CD4-positive, alpha-beta T cell (primary cell): ENCODE results near the gene ZRSR2. TPM values are rescaled to one million over a fixed set of nuclear protein-coding genes. Genes with fewer than 3 reads are reported as not detected.

Source experiments
- ATAC-seq: fragments of 200-7000 bp; cut with Tn5 transposase; one replicate; pipeline ENCODE4 v1.10.0; 2022; ENCODE audit warnings: mild to moderate bottlenecking; ENCODE audit not compliant: poor library complexity
- CTCF ChIA-PET: fragments of 350-600 bp; sonication (Branson Sonifier 250); formaldehyde crosslinking; loops from one replicate; lab custom pipeline; 2021; ENCODE audit warnings: antibody characterized with exemption, inconsistent platforms; lab: Charles Lee
- POLR2A ChIA-PET: fragments of 350-600 bp; sonication (Branson Sonifier 250); formaldehyde crosslinking; loops from one replicate; lab custom pipeline; 2021; ENCODE audit warnings: antibody characterized with exemption, inconsistent platforms; lab: Charles Lee
- DNase-seq, 14 experiments: peaks; one replicate each; pipeline ENCODE4 v3.0.0-alpha.2; 2013 to 2020; ENCODE audit warnings: mixed read lengths in 2 of 14
- H3K27ac ChIP-seq, 2 donors: one replicate each; pipeline versions ENCODE4 v1.5.1 to v1.7.0; 2013; ENCODE audit warnings: low read length in 2 of 2, low read depth in 1 of 2, mild to moderate bottlenecking in 1 of 2
- H3K27me3 ChIP-seq, 2 experiments: 1 replicate in 1 of 2; 2 replicates in 1 of 2; pipeline versions ENCODE4 v1.6.1 to v1.7.0; 2013; ENCODE audit warnings: low read length in 2 of 2, control low read depth in 1 of 2, mild to moderate bottlenecking in 1 of 2, moderate library complexity in 1 of 2; ENCODE audit not compliant: insufficient read depth in 2 of 2, control insufficient read depth in 1 of 2
- H3K36me3 ChIP-seq: one replicate; pipeline ENCODE4 v1.6.1; 2013; ENCODE audit warnings: low read length, control low read depth; ENCODE audit not compliant: insufficient read depth
- H3K4me1 ChIP-seq: one replicate; pipeline ENCODE4 v1.6.1; 2013; ENCODE audit warnings: low read length, control low read depth; ENCODE audit not compliant: insufficient read depth
- H3K4me3 ChIP-seq: one replicate; pipeline ENCODE4 v1.5.1; 2013; ENCODE audit warnings: mild to moderate bottlenecking, low read length, moderate library complexity
- H3K9me3 ChIP-seq, 2 experiments: 1 replicate in 1 of 2; 2 replicates in 1 of 2; pipeline versions ENCODE4 v1.6.1 to v1.7.0; 2013; ENCODE audit warnings: low read length in 2 of 2, mild to moderate bottlenecking in 2 of 2, control low read depth in 1 of 2, moderate library complexity in 1 of 2; ENCODE audit not compliant: control insufficient read depth in 1 of 2, insufficient read depth in 1 of 2
- H3K27ac Mint-ChIP-seq: one replicate; pipeline ENCODE4 v1.8.0; 2020; ENCODE audit warnings: mixed read lengths
- H3K27me3 Mint-ChIP-seq: one replicate; pipeline ENCODE4 v1.8.0; 2021; ENCODE audit warnings: mixed read lengths
- H3K36me3 Mint-ChIP-seq: one replicate; pipeline ENCODE4 v1.8.0; 2021; ENCODE audit warnings: low read depth, mixed read lengths
- H3K4me1 Mint-ChIP-seq: one replicate; pipeline ENCODE4 v1.8.0; 2021; ENCODE audit warnings: low read depth, mixed read lengths
- H3K4me3 Mint-ChIP-seq: one replicate; pipeline ENCODE4 v1.8.0; 2020; ENCODE audit warnings: mild to moderate bottlenecking, mixed read lengths
- H3K9me3 Mint-ChIP-seq: one replicate; pipeline ENCODE4 v1.8.0; 2020; ENCODE audit warnings: mixed read lengths
- intact Hi-C, 2 experiments: fragments of 100-400 bp; cut with DNase I in 1 of 2; cut with micrococcal nuclease in 1 of 2; formaldehyde crosslinking; loops; one replicate each; pipeline versions ENCODE4 v1.15.1 to v1.9.0; 2023 to 2025; cut with DNase I, micrococcal nuclease
- total RNA-seq, 174 experiments: library from RNA in 2 of 174; stranded (reverse) in 2 of 174; gene quantifications; one replicate each; pipeline ENCODE4 v1.2.3 and lab custom pipeline; 2021 to 2026
- TF ChIP-seq, protein P1 (sequence below): fragments of 200-600 bp; IDR thresholded peaks from one replicate; pipeline ENCODE4 v1.8.0; 2022; ENCODE audit warnings: antibody characterized with exemption, mild to moderate bottlenecking

ZRSR2 gene
- total RNA-seq, 2 experiments from 2014 or later: 18.4 to 21.1 TPM

DNA sequence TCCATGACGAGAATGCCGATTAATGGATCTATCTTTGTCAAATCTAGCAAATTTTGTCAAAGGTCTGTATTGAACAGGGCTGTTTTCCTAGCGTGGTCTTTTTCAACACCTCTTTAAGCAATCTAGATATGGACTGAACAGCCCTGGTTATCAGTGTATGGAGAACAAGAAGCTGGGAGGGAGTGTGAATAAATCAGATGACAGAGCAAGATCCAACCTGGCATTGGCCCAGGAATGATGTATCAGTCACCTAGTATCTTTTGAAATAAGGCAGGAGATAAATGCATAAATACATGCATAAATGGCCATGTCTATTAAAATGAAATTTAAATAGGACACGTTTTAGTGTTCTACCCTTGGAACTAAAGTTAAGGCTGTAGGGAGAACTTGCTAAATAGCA is 80.0 kb downstream of the ZRSR2 start:
- no peaks in the 10 kb centered on the region for H3K27me3 ChIP-seq
- Mint-ChIP-seq H3K27ac (no peak overlapping the region), H3K4me3 (no peak overlapping the region), H3K4me1 (no peaks in the 10 kb centered on the region), H3K27me3 (no peaks in the 10 kb centered on the region), H3K36me3 (no peaks in the 10 kb centered on the region), H3K9me3 (no peaks in the 10 kb centered on the region)
- ChIA-PET CTCF (no interaction called here), POLR2A (no interaction called here)
- intact Hi-C loops: no loop called here
- no peaks in the 10 kb centered on the region for H3K4me1 ChIP-seq
- TF ChIP-seq, protein P1, sequence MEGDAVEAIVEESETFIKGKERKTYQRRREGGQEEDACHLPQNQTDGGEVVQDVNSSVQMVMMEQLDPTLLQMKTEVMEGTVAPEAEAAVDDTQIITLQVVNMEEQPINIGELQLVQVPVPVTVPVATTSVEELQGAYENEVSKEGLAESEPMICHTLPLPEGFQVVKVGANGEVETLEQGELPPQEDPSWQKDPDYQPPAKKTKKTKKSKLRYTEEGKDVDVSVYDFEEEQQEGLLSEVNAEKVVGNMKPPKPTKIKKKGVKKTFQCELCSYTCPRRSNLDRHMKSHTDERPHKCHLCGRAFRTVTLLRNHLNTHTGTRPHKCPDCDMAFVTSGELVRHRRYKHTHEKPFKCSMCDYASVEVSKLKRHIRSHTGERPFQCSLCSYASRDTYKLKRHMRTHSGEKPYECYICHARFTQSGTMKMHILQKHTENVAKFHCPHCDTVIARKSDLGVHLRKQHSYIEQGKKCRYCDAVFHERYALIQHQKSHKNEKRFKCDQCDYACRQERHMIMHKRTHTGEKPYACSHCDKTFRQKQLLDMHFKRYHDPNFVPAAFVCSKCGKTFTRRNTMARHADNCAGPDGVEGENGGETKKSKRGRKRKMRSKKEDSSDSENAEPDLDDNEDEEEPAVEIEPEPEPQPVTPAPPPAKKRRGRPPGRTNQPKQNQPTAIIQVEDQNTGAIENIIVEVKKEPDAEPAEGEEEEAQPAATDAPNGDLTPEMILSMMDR: no peak
- no peak overlapping the region for H3K27ac ChIP-seq
- no peaks in the 10 kb centered on the region for H3K36me3 ChIP-seq
- no peaks in the 10 kb centered on the region for H3K9me3 ChIP-seq
- no peak overlapping the region for H3K4me3 ChIP-seq
- no peak for ATAC-seq
- DNase-seq: no peak

Other genes starting within 250 kb of the ZRSR2 start
- gene ACE2, start 189.5 kb upstream of the ZRSR2 start, total RNA-seq: not detected
- gene CLTRN, start 125.7 kb upstream of the ZRSR2 start, total RNA-seq: under 1 TPM; 0.44 to 0.56 TPM
- 10 to 100 TPM; 60.8 to 64.5 TPM for gene CA5B, start 52.2 kb upstream of the ZRSR2 start, total RNA-seq
- gene AP1S2, start 64.3 kb downstream of the ZRSR2 start, total RNA-seq: 10 to 100 TPM; 20.0 to 20.8 TPM